NOMO-1 (cell line): Measurements from ENCODE around the gene C13orf46.

Experiments
- DNase-seq, 2 experiments: peaks; one replicate each; lab custom pipeline; 2025; ENCODE audit not compliant: unreplicated experiment in 2 of 2; lab: John Stamatoyannopoulos, UW

Gene C13orf46

DNA sequence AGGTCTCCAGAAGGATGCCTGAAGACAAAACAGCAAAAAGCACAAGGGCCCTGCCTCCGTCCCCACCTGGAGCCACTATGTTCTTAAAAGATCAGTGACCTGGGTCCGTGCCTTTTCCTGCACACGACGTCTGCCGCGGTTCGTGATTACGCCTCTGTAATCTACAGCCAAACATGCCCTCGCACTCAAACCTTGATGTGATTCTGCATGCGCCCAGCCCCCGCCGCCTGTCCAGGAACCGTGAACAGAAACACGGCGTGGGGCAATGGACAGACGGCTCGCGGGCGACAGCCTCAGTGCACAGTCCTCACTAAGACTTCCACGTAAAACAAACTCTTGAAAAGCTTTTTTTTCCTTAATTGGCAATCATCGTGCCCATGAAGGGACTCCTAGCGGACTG is 15.5 kb downstream of the C13orf46 start:
- DNase-seq = no peak

GRCh38 chr13:113956571-113956970 is 17.3 kb downstream of the C13orf46 start:
- no peak for DNase-seq

- DNase-seq = no peak
Observed at GRCh38 chr13:113955691-113956090, 18.2 kb downstream of the C13orf46 start.

GRCh38 chr13:113955235-113955634 is 18.6 kb downstream of the C13orf46 start:
- DNase-seq = no peak

- DNase-seq = no peak
Observed at GRCh38 chr13:113954046-113954835, 19.6 kb downstream of the C13orf46 start.

- DNase-seq = no peak
Observed at GRCh38 chr13:113953561-113953960, 20.3 kb downstream of the C13orf46 start.

DNA sequence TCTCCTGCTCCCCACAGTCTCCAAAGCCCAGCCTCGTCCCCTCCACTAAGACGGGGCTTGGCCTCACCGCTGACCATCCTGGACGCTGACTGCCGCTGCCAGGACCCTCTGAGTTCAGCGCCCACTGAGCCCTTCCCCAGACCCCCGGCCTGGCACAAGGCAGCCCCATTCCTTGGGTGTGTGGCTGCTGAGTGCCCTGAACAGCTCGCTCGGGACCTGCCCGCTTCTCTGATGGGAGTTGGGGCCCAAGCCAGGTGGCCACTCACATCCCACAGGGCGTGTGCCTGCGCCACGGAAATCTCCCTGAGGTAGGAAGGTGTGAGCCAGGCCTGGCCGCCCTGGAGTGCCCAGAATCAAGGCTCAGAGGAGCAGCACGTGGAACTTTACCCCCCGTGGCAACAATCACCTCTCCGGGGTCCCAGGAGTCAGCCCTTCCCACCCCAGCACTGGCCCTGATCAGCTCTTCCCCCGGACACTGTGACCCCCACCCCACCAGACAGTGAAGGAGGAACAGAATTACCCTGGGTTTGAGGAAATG is 20.8 kb downstream of the C13orf46 start:
- no peak for DNase-seq

- DNase-seq = no peak
Observed at GRCh38 chr13:113952151-113952982, 21.5 kb downstream of the C13orf46 start.

DNA sequence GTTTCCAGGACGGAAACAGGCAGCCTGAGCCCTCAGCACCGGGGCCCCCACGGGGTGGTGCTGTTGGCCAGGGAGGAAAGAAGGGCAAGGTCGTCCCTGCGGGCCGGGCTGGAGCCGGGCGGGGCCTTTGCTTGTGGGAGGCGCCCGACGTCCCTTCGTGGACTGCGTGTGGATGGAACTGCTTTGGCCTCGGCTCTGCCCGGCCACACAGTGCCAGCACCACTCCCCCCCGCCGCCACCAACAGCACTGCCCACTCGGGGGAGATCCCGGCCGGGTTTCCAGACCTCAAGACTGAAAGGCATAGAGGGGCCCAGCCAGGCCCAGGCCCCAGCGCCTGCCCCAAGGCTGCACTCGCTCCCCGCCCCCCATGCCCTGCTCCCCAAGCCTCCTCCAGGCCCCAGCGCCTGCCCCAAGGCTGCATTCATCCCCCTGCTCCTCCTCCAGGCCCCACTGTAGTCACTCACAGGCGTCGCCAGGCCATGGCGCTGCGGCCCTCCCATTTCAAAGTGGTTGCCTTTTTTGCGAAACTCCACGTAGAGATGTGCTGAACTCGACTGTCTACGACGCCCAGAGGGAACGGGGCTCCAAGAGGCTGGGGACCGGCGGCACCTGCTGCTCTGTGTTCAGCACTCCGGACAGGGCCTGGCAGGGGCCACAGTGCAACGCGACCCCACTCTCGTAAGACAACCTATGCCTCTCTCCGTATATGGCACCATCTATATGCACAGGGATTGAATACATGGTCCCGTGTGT is 22.5 kb downstream of the C13orf46 start:
- peak; percentile 29 to 41 for DNase-seq

DNA sequence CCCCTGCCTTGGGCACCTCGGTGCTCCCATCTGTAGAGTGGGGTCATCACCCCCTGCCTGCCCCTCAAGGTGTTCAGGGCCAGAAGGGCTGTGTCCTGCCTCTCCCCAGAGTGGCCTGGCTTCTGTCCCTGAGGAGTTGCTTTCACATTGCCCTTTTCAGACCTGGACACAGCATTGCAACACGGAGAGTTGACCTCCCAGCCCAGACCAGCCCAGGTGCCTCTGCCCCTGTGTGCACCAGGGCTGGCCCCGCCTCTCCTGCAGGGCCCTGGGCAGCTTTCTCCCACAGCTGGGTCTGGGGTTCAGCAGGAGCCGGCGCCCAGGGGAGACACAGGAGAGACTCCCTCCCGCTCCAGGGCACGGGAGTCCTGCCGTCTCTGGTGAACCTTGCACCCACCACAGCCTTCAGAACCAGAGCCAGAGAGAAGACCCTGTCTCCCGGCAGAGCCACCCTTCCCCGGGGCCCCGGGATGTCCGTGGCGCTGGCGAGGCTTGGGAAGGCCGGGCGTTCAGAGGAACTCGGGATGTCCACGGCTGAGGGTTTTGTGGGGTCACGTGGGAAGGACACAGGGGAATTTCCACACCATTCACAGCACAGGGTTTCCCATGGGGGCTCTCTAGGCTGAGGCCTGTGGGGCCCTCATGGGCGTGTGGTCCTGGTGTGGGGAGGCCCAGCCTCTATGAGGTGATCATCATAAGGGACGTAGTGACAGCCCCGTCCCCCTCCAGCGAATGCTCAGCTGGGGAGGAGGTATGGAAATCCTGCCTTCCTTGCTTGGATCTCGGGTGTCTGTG is 23.2 kb downstream of the C13orf46 start:
- no peak for DNase-seq

DNA sequence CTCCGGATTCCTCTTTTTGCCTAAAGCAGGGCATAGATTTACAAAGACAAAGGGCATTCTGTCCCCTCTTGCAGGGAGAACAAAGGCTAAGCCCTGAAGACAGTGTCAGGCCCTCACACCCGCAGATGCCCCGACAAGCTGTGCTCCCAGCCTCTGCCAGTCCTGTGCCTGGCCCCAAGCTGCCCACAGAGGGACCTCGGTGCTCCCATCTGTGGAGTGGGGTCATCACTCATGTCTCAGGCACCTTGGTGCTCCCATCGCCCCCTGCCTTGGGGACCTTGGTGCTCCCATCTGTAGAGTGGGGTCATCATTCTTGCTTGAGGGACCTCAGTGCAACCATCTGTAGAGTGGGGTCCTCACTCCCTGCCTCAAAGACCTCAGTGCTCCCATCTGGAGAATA is 24.3 kb downstream of the C13orf46 start:
- no peak for DNase-seq

DNA sequence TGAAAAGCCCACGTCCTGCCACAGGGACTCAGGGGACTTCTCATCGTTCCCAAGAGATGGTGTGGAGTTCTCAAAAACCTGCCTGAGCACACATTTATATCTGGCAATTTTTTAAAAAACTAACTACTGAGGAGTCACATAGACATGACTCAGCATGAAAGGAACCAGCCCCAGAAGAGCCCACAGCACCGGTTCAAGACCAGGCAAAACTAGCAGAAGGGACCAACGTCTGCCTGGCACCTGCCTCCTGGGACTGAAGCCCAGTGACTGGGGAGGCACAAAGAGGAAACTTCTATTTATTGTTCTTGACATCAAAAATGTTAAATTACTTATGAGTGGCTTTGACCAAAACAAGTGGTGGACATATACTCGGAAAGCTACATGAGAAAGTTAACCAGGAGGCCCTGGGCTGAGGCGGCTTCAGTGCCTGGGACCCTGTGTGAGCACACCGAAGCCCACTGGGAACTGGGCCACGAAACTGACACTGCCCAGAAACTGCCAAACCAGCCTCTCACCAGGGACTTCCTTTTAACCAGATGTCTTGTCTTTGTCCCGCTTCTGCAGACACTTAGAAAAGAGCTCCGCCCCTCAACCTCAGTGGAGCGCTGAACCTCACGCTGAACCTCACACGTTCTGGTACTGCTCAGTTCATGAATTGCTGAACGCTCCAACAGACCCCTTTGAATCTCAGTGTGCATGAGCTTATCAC is 25.7 kb downstream of the C13orf46 start:
- DNase-seq = peak in 1 of 2 experiments; percentile 55

DNA sequence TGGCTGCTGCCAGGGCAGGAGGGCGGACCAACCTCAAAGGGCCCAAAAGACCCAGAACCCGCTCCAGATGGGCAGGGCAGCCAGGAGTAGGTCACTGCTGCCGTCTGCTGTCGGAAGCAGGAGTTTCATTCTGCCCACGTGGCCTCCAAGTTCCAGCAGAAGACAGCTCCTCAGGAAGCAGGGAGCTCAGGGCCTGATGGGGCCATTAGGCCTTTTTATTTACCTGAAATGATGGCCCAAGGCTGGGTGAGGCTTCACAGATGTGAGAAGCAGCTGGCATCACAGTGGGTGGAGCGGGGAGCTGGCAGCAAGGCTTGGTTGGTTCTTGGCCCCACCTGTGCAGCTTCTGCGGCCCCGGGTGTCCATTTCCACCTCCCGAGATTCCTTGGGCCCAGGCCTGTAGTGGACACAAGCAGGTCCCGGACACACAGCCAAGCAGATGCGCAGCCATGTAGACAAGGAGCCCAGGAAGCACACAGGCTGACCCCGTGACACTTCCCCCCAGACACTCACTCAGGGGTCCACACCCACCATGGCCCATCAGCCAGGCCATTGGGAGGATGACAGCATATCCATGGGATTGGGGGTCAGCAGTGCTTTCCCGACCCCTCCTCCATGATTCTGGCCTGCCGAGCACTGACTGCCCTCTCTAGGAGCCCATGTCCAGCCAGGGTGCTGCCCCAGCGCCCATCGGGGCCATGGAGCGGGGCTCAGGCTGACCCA is 26.4 kb downstream of the C13orf46 start:
- DNase-seq = no peak

DNA sequence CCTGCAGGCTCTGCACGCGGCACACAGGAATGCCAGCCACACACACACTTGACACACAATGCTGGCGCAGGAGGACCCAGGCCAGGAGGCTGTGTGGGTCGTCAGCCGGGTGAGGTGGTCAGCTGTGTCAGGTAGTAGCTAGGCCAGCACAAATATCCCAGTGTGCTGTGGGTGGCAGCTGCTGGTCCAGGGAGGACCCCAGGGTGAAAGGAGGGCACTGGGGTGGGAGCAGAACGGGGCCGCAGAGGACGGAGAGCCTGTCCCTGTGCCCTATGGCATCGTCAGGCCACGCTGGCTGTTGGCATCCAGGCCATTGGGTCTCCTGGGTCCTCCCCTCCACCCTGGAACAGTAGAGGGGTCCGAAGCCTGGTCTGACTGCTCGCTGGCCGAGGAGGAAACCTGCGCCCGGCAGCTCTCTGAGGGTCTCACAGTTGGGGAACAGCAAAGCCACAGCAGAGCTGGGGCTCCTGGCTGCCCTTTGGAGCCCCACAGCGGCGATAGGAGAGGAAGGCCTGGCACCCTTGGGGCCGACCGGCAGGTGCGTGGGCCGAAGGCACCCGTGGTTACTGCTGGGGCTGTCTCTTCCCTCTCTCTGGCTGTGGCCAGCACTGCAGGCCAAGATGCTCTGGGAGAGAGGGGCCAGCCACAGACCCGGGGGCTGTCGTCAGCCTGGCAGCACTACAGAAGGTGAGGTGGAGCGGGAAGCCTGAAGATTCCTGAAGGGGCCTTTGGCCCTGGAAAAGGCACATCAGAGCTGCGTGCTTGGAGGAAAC is 27.3 kb downstream of the C13orf46 start:
- no peak for DNase-seq

- DNase-seq = no peak
Observed at GRCh38 chr13:113945857-113946408, 27.9 kb downstream of the C13orf46 start.

DNA sequence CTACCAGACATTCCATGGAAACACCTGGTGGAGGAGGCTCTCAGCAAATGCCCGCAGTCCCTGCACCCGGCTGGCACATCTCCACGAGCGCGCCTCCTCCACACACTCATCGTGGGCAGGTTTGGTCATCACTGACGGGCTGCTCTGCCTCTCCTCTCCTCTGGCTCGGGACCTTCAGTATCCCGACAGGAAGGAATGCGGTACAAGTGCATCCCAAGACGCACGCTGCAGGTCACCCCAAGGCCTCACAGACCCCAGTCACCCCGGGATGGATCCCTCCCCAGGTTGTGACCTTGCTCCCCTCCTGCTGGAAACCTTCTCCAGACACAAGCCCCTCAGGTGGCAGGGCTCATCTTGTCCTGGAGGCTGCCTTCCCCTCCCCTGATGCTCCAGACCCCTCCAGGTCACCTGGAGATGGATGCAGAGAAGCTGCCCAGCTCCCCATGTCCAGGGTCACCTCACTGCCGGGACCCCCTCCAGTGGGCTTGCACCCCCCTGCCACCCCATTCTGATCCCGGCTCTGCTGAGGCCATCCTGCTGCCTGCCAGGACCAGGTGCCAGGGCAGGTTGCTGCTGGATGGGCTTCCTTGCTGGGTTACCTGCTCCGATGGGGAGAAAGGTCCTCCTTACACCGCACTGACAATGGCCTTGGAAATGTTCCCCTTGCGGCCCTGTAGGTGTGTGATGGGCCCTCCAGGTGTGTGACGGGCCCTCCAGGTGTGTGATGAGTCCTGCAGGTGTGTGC is 29.9 kb downstream of the C13orf46 start:
- DNase-seq = no peak

- DNase-seq = no peak
Observed at GRCh38 chr13:113942591-113943103, 31.2 kb downstream of the C13orf46 start.
